TTC549 (cell line): ENCODE measurements around the gene TMPRSS7.
A peak's percentile ranks its signal among the peaks of the same experiment; 100 is the strongest.
"Not testable (repeated sequence)": the region's sequence is repeated elsewhere in the genome, so short reads cannot be mapped to it uniquely, and the experiment has no call there.

Source experiments
- FAIRE-seq: peaks from 2 replicates; lab custom pipeline; 2012; peaks lifted over from hg19 to GRCh38; lab: Jason Lieb, UNC

TMPRSS7 gene

GRCh38 chr3:112013058-112013783, 21.3 kb upstream of the TMPRSS7 start:
- peak; percentile 53 for FAIRE-seq

- FAIRE-seq = no peak
These were observed 20.8 kb upstream of the TMPRSS7 start for GRCh38 chr3:112013784-112014143.

- FAIRE-seq = no peak
These were observed 17.4 kb upstream of the TMPRSS7 start for GRCh38 chr3:112017091-112017490.

- no peak for FAIRE-seq
These were observed 15.8 kb upstream of the TMPRSS7 start for GRCh38 chr3:112018712-112019111.

- no peak for FAIRE-seq
These were observed 14.8 kb upstream of the TMPRSS7 start for GRCh38 chr3:112019716-112020115.

- FAIRE-seq = no peak
These were observed 13.9 kb upstream of the TMPRSS7 start for GRCh38 chr3:112020674-112021085.

- FAIRE-seq = no peak
These were observed 7.4 kb upstream of the TMPRSS7 start for GRCh38 chr3:112027142-112027541.

GRCh38 chr3:112027826-112028225, 6.7 kb upstream of the TMPRSS7 start:
- FAIRE-seq = no peak

GRCh38 chr3:112030901-112031300, 3.6 kb upstream of the TMPRSS7 start:
- FAIRE-seq = no peak

- FAIRE-seq = no peak
These were observed 2.3 kb upstream of the TMPRSS7 start for GRCh38 chr3:112032098-112032731.

GRCh38 chr3:112035241-112035640, 705 bp downstream of the TMPRSS7 start:
- no peak for FAIRE-seq

- FAIRE-seq = not testable (repeated sequence)
These were observed 2.7 kb downstream of the TMPRSS7 start for GRCh38 chr3:112037194-112037593.

- FAIRE-seq = no peak
These were observed 4.3 kb downstream of the TMPRSS7 start for GRCh38 chr3:112038863-112039262.

GRCh38 chr3:112041321-112041720, 6.8 kb downstream of the TMPRSS7 start:
- no peak for FAIRE-seq

GRCh38 chr3:112042842-112043280, 8.3 kb downstream of the TMPRSS7 start:
- FAIRE-seq = no peak

- peak; percentile 49 for FAIRE-seq
These were observed 9.2 kb downstream of the TMPRSS7 start for GRCh38 chr3:112043621-112044201.

GRCh38 chr3:112046599-112046998, 12.1 kb downstream of the TMPRSS7 start:
- no peak for FAIRE-seq

GRCh38 chr3:112047264-112047663, 12.7 kb downstream of the TMPRSS7 start:
- FAIRE-seq = no peak

- no peak for FAIRE-seq
These were observed 14.4 kb downstream of the TMPRSS7 start for GRCh38 chr3:112048911-112049310.

- no peak for FAIRE-seq
These were observed 18.7 kb downstream of the TMPRSS7 start for GRCh38 chr3:112053229-112053628.

GRCh38 chr3:112056451-112056929, 22.0 kb downstream of the TMPRSS7 start:
- FAIRE-seq = no peak

GRCh38 chr3:112059497-112059896, 25.0 kb downstream of the TMPRSS7 start:
- FAIRE-seq = no peak

- FAIRE-seq = no peak
These were observed 26.6 kb downstream of the TMPRSS7 start for GRCh38 chr3:112061152-112061551.
